Activated CD4-positive, alpha-beta T cell treated with anti-CD3 and anti-CD28 coated beads, Interleukin-2, amount 10 ng/mL, durations not matched to agents 7 days and 5 days (primary cell): ENCODE data around the gene LRFN2. TPM values are rescaled to one million over a fixed set of nuclear protein-coding genes. Genes with fewer than 3 reads are reported as not detected.

Experiments used
- CTCF ChIA-PET: fragments of 350-600 bp; sonication (Branson Sonifier 250); formaldehyde crosslinking; loops from one replicate; lab custom pipeline; 2021; ENCODE audit warnings: antibody characterized with exemption; lab: Charles Lee
- POLR2A ChIA-PET: fragments of 350-600 bp; sonication (Branson Sonifier 250); formaldehyde crosslinking; loops from one replicate; lab custom pipeline; 2021; ENCODE audit warnings: antibody characterized with exemption; lab: Charles Lee
- DNase-seq: peaks from one replicate; pipeline ENCODE4 v3.0.0-alpha.2; 2020
- H3K27ac Mint-ChIP-seq: one replicate; pipeline ENCODE4 v1.8.0; 2021; ENCODE audit warnings: mild to moderate bottlenecking, moderate library complexity, mixed read lengths
- H3K27me3 Mint-ChIP-seq: one replicate; pipeline ENCODE4 v1.8.0; 2021; ENCODE audit warnings: mixed read lengths
- H3K36me3 Mint-ChIP-seq: one replicate; pipeline ENCODE4 v1.8.0; 2021; ENCODE audit warnings: low read depth, mixed read lengths
- H3K4me1 Mint-ChIP-seq: one replicate; pipeline ENCODE4 v1.8.0; 2021; ENCODE audit warnings: mixed read lengths
- H3K4me3 Mint-ChIP-seq: one replicate; pipeline ENCODE4 v1.8.0; 2021; ENCODE audit warnings: mild to moderate bottlenecking, moderate library complexity, mixed read lengths
- H3K9me3 Mint-ChIP-seq: one replicate; pipeline ENCODE4 v1.8.0; 2021; ENCODE audit warnings: mixed read lengths
- total RNA-seq, 2 experiments: library from RNA; stranded (reverse); gene quantifications; one replicate each; pipeline ENCODE4 v1.2.3, GENCODE V29; 2021

Gene LRFN2
- total RNA-seq, 2 experiments from 2014 or later, result 0.08 to 0.25 TPM

DNA sequence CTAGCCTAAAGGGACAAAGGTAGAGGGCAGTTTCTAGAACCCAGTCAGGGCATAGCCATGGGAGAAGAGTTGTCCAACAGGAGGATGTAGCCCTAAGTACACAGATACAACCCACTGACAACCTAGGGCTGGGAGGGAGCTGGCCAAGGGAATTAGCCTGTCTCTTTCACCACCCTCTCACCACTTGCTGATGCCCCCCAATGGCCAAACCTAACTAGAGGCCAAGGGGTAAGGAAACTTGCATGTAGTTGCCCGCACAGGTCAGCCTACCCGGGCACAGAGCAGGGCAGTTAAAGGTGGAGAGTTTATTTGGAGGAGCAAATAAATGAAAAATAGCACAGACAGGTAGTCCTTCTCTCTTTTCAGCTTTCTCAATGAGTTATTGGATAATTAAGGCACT lies 143.3 kb downstream of the LRFN2 start:
- H3K27me3 Mint-ChIP-seq, result peaks cover 11% of the 10 kb centered on the region
- ChIA-PET POLR2A (no interaction called here), CTCF (interaction anchor here (1.0 kb wide), 1 partner anchor 19 kb away, joined by 3 read pairs; no protein-coding TSS in a partner anchor)
- H3K4me3 Mint-ChIP-seq, result no peak overlapping the region
- no peak overlapping the region for H3K27ac Mint-ChIP-seq
- peaks cover 6% of the 10 kb centered on the region for H3K4me1 Mint-ChIP-seq
- no peak for DNase-seq
- no peaks in the 10 kb centered on the region for H3K9me3 Mint-ChIP-seq
- H3K36me3 Mint-ChIP-seq, result no peaks in the 10 kb centered on the region

- Mint-ChIP-seq H3K27me3 (peaks cover 5% of the 10 kb centered on the region), H3K27ac (no peak overlapping the region), H3K4me1 (peaks cover 10% of the 10 kb centered on the region), H3K9me3 (no peaks in the 10 kb centered on the region), H3K4me3 (no peak overlapping the region), H3K36me3 (no peaks in the 10 kb centered on the region)
- POLR2A ChIA-PET, result no interaction called here
- DNase-seq, result no peak
- CTCF ChIA-PET, result no interaction called here
Measured at GRCh38 chr6:40442591-40442990, 144.6 kb downstream of the LRFN2 start.

- H3K27ac Mint-ChIP-seq, result no peak overlapping the region
- no peak for DNase-seq
- H3K4me1 Mint-ChIP-seq, result peaks cover 21% of the 10 kb centered on the region
- CTCF ChIA-PET, result no interaction called here
- H3K9me3 Mint-ChIP-seq, result no peaks in the 10 kb centered on the region
- no peaks in the 10 kb centered on the region for H3K36me3 Mint-ChIP-seq
- H3K27me3 Mint-ChIP-seq, result peaks cover 5% of the 10 kb centered on the region
- POLR2A ChIA-PET, result no interaction called here
- H3K4me3 Mint-ChIP-seq, result no peak overlapping the region
Measured at GRCh38 chr6:40441150-40441549, 146.0 kb downstream of the LRFN2 start.

DNA sequence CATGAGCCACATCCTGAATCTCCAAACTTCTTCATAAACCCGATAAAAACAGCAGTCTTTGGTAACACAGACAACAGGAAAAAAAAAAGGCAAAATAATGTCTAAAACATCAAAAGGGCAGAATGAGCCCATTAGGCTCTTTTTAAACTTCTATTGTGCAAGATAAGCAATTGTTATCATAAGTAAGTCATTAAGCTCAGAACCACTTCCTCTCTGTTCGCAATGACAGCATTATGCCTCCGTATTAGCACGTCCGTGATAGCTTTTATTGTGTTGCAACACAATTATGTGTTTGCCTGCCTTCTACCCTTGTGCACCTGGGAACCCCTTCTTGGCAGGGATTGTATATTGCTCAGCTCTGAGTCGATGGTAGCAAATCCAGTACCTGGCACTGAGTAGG lies 147.1 kb downstream of the LRFN2 start:
- no peaks in the 10 kb centered on the region for H3K36me3 Mint-ChIP-seq
- peaks cover 3% of the 10 kb centered on the region for H3K27me3 Mint-ChIP-seq
- no peak overlapping the region for H3K27ac Mint-ChIP-seq
- no peaks in the 10 kb centered on the region for H3K9me3 Mint-ChIP-seq
- no peak overlapping the region for H3K4me3 Mint-ChIP-seq
- ChIA-PET CTCF (interaction anchor here (0.7 kb wide), 1 partner anchor 101 kb away, joined by 4 read pairs; no protein-coding TSS in a partner anchor), POLR2A (no interaction called here)
- H3K4me1 Mint-ChIP-seq, result peaks cover 22% of the 10 kb centered on the region
- no peak for DNase-seq

DNA sequence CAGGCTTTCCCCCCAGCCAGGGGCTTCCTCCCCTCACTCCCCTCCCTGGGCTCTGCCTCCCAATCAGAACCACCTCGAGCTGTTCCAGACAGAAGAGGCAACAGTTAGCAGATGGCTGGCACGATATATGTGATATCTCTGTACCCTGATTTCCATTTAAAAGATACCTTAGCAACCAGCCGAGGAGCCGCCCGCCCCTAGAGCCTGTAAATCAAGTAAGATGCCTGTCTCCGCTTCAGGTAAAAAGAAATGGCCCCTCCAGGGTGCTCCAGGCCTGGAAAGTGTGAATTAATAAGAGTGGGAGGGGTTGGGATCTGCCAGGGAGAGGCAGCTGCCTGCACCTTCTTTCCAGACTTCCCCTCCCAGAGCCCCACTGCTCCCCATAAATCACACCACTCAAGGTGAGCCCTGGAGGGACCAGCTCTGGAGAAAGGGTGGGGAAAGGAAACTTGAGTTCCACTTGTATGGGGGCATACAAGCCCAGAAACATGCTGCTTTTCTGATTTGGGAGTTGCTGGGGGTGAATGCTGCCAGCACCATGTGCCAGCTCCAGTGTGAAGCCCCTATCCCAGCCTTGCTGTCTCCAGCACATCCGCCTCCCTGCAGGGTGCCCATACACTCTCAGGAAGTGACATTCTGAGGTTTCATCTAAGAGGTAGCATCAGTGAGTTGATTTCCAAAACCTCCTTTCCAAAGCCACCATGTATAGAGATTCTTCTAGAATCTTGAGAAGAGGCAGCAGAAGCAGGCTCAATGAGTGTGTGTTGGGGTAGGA lies 148.0 kb downstream of the LRFN2 start:
- CTCF ChIA-PET, result no interaction called here
- Mint-ChIP-seq H3K36me3 (no peaks in the 10 kb centered on the region), H3K4me1 (peaks cover 22% of the 10 kb centered on the region), H3K27ac (no peak overlapping the region), H3K27me3 (peaks cover 3% of the 10 kb centered on the region), H3K4me3 (no peak overlapping the region), H3K9me3 (no peaks in the 10 kb centered on the region)
- POLR2A ChIA-PET, result interaction anchor here (0.5 kb wide), 1 partner anchor 179 kb away, joined by 4 read pairs; no protein-coding TSS in a partner anchor
- no peak for DNase-seq

GRCh38 chr6:40438246-40438887 lies 148.8 kb downstream of the LRFN2 start:
- no peak overlapping the region for H3K27ac Mint-ChIP-seq
- ChIA-PET CTCF (no interaction called here), POLR2A (no interaction called here)
- no peaks in the 10 kb centered on the region for H3K27me3 Mint-ChIP-seq
- no peaks in the 10 kb centered on the region for H3K9me3 Mint-ChIP-seq
- DNase-seq, result no peak
- peaks cover 22% of the 10 kb centered on the region for H3K4me1 Mint-ChIP-seq
- no peaks in the 10 kb centered on the region for H3K36me3 Mint-ChIP-seq
- H3K4me3 Mint-ChIP-seq, result no peak overlapping the region

GRCh38 chr6:40437631-40438030 lies 149.5 kb downstream of the LRFN2 start:
- Mint-ChIP-seq H3K4me1 (peaks cover 22% of the 10 kb centered on the region), H3K27me3 (no peaks in the 10 kb centered on the region), H3K36me3 (no peaks in the 10 kb centered on the region), H3K27ac (no peak overlapping the region), H3K9me3 (no peaks in the 10 kb centered on the region), H3K4me3 (no peak overlapping the region)
- DNase-seq, result no peak
- POLR2A ChIA-PET, result no interaction called here
- CTCF ChIA-PET, result no interaction called here

- DNase-seq, result peak; percentile 38
- POLR2A ChIA-PET, result interaction anchor here (0.6 kb wide), 1 partner anchor 218 kb away, joined by 3 read pairs; no protein-coding TSS in a partner anchor
- no peaks in the 10 kb centered on the region for H3K27me3 Mint-ChIP-seq
- no peaks in the 10 kb centered on the region for H3K36me3 Mint-ChIP-seq
- CTCF ChIA-PET, result interaction anchor here (1.1 kb wide), 1 partner anchor 13 kb away, joined by 3 read pairs; no protein-coding TSS in a partner anchor
- H3K27ac Mint-ChIP-seq, result no peak overlapping the region
- peaks cover 22% of the 10 kb centered on the region for H3K4me1 Mint-ChIP-seq
- H3K4me3 Mint-ChIP-seq, result no peak overlapping the region
- no peaks in the 10 kb centered on the region for H3K9me3 Mint-ChIP-seq
Measured at GRCh38 chr6:40436685-40437604, 150.2 kb downstream of the LRFN2 start.

- DNase-seq, result no peak
- peaks cover 4% of the 10 kb centered on the region for H3K27me3 Mint-ChIP-seq
- H3K36me3 Mint-ChIP-seq, result no peaks in the 10 kb centered on the region
- POLR2A ChIA-PET, result no interaction called here
- H3K9me3 Mint-ChIP-seq, result no peaks in the 10 kb centered on the region
- H3K4me1 Mint-ChIP-seq, result peaks cover 14% of the 10 kb centered on the region
- no peak overlapping the region for H3K27ac Mint-ChIP-seq
- CTCF ChIA-PET, result interaction anchor here (0.9 kb wide), 1 partner anchor 117 kb away, joined by 3 read pairs; no protein-coding TSS in a partner anchor
- no peak overlapping the region for H3K4me3 Mint-ChIP-seq
Measured at GRCh38 chr6:40432982-40433381, 154.2 kb downstream of the LRFN2 start.

DNA sequence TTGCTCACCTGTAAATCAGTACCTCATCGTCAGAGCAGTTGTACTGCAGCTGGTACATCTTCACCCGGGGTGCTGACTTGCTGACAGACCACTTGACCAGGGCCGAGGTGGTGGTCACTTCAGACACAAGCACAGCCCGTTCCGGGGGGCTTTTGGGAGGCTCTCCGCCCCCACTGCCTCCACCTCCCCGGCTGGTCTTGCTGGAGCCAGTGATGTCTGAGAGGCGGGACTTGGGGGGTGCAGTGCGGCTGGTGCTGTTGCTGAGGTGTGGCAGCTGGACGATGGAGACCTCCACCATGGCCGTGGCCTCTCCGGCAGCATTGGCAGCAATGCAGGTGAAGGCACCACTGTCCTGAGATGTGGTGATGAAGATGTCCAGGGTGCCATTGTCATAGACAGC lies 155.5 kb downstream of the LRFN2 start:
- POLR2A ChIA-PET, result no interaction called here
- peaks cover 6% of the 10 kb centered on the region for H3K4me1 Mint-ChIP-seq
- H3K9me3 Mint-ChIP-seq, result no peaks in the 10 kb centered on the region
- DNase-seq, result no peak
- CTCF ChIA-PET, result no interaction called here
- H3K27ac Mint-ChIP-seq, result no peak overlapping the region
- H3K36me3 Mint-ChIP-seq, result no peaks in the 10 kb centered on the region
- peaks cover 4% of the 10 kb centered on the region for H3K27me3 Mint-ChIP-seq
- H3K4me3 Mint-ChIP-seq, result no peak overlapping the region

GRCh38 chr6:40427196-40427595 lies 160.0 kb downstream of the LRFN2 start:
- H3K9me3 Mint-ChIP-seq, result no peaks in the 10 kb centered on the region
- no peak overlapping the region for H3K27ac Mint-ChIP-seq
- DNase-seq, result no peak
- peaks cover 12% of the 10 kb centered on the region for H3K27me3 Mint-ChIP-seq
- no peaks in the 10 kb centered on the region for H3K4me1 Mint-ChIP-seq
- no peaks in the 10 kb centered on the region for H3K36me3 Mint-ChIP-seq
- ChIA-PET CTCF (interaction anchor here (1.3 kb wide), 1 partner anchor 55 kb away, joined by 3 read pairs; no protein-coding TSS in a partner anchor), POLR2A (no interaction called here)
- no peak overlapping the region for H3K4me3 Mint-ChIP-seq

DNA sequence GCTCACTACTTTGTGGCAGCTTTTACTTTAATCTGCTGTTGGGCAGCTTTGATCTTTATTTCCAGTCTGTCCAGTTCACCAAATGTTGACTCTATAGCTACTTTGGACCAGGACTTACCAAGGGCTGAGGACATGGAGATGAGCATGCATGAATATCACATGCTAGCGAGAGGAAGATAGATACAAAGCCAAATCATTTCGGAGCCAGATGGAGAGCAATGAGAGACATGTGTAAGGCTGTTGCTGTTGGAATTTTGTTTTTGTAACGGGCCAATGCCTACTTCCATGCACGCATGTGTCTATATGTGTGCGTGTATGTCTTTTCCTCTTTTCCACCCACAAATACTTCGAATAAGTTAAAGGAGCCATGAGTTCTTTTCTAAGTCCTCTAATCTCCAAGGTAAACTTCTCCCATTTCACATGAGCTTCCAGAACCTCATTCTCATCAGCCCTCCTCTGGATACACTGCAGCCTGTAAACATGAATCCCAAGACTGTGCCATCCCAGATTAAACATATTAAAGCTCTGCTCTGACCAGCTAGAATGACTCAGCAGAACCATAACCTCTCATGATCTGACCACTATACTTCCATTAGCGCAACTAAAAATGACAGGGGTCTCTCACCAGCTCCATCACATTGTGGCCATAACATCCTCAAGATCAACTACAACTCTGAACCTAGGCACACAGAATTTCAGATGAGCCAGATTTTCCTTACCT lies 160.7 kb downstream of the LRFN2 start:
- Mint-ChIP-seq H3K36me3 (no peaks in the 10 kb centered on the region), H3K27me3 (peaks cover 13% of the 10 kb centered on the region), H3K27ac (no peak overlapping the region), H3K4me3 (no peak overlapping the region), H3K9me3 (no peaks in the 10 kb centered on the region), H3K4me1 (no peaks in the 10 kb centered on the region)
- ChIA-PET POLR2A (no interaction called here), CTCF (interaction anchor here (1.3 kb wide), 1 partner anchor 54 kb away, joined by 3 read pairs; no protein-coding TSS in a partner anchor)
- DNase-seq, result no peak
